Psoas muscle (tissue), 8 donors: Measurements from ENCODE around the gene MAS1. TPM values are rescaled to one million over a fixed set of nuclear protein-coding genes. Genes with fewer than 3 reads are reported as not detected.
A peak's percentile ranks its signal among the peaks of the same experiment; 100 is the strongest.

Experiments
- ATAC-seq, 4 donors: fragments of 200-7000 bp; cut with Tn5 transposase; one replicate each; pipeline ENCODE4 v1.9.1; 2020; ENCODE audit warnings: moderate library complexity in 3 of 4, mild to moderate bottlenecking in 2 of 4
- DNase-seq, 2 donors: peaks; one replicate each; pipeline ENCODE4 v3.0.0-alpha.2; 2020
- H3K27ac ChIP-seq: fragments of 200-600 bp; one replicate; pipeline ENCODE4 v1.8.0; 2022
- H3K27me3 ChIP-seq, 3 donors: fragments of 200-600 bp in 1 of 3; one replicate each; pipeline versions ENCODE4 v1.6.1 to v1.8.0; 2013 to 2022; ENCODE audit warnings: low read length in 2 of 3, mild to moderate bottlenecking in 2 of 3, moderate library complexity in 1 of 3; ENCODE audit not compliant: insufficient read depth in 3 of 3
- H3K36me3 ChIP-seq, 2 donors: fragments of 200-600 bp in 1 of 2; one replicate each; pipeline versions ENCODE4 v1.6.1 to v1.8.0; 2013 to 2022; ENCODE audit warnings: low read depth in 1 of 2, mild to moderate bottlenecking in 1 of 2, moderate library complexity in 1 of 2; ENCODE audit not compliant: insufficient read depth in 1 of 2
- H3K4me1 ChIP-seq: fragments of 200-600 bp; one replicate; pipeline ENCODE4 v1.8.0; 2022
- H3K4me3 ChIP-seq: fragments of 200-600 bp; one replicate; pipeline ENCODE4 v1.8.0; 2022; ENCODE audit warnings: mild to moderate bottlenecking
- H3K9me3 ChIP-seq: fragments of 200-600 bp; one replicate; pipeline ENCODE4 v1.8.0; 2022
- WGBS, 3 donors: extraction: QIAGEN DNeasy Blood & Tissue Kit; methylation state at CpG; one replicate each; pipeline versions ENCODE4 v1.1.6 to v1.1.7; 2013; 5-methylcytosine and 5-hydroxymethylcytosine counted together
- intact Hi-C, 2 donors: fragments of 100-400 bp; cut with DNase I; formaldehyde crosslinking; loops; one replicate each; pipeline versions ENCODE4 v1.11.0 to v1.14.2; 2022
- polyA plus RNA-seq, 3 donors: library from polyadenylated mRNA; stranded (reverse); fragments of 200-250 nt; gene quantifications; one replicate each; pipeline ENCODE4 v1.2.3, GENCODE V29; 2013
- total RNA-seq, 4 donors: library from RNA; stranded (reverse); fragmentation: NEBNext Ultra II Directional in 2 of 4; extraction: Animal tissue kit (Norgen Biotek cat#: 25700) in 2 of 4; gene quantifications; one replicate each; pipeline versions ENCODE4 v1.2.1 to v1.2.4, GENCODE V29; 2021 to 2023
- TF ChIP-seq, protein P1 (sequence below): fragments of 200-600 bp; IDR thresholded peaks from one replicate; pipeline ENCODE4 v1.8.0; 2022; ENCODE audit warnings: antibody characterized with exemption
- donor health status: healthy with polysubstance abuse.
- donor health status: DM: no; HTN: no; CAD: no; lungs with moderate emphysema.
- donor health status: Bipolar disorder and iron deficiency.
- donor health status: healthy.
- donor health status: DM: yes; HTN: yes; CAD: no.
- donor health status: DM: no; HTN: no; CAD: no.
- donor health status: DM: no; HTN: no; CAD: no.
- donor health status: DM: yes; HTN: yes; CAD: no.

The MAS1 gene
- total and polyA plus RNA-seq, 7 donors = not detected

DNA sequence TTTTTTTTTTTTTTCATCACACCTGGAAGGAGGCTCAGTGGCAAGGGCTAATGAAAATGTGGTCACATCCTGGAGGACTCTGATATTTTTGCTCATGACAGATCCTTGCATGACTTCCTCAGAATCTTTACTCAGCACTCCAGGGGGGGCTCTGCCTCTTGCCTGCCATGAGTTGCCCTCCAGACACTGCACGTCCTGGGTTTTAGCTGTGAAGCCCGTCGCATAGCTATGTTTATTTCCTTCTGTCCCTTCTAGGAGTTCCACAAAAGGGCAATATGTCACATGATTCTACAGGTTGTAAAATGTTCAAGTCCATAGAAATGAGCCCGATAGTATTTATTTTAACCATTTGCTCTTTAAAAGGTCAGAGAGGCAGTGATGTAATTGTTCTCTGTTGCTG, 18.2 kb downstream of the MAS1 start:
- H3K27ac ChIP-seq = no peak overlapping the region
- peaks cover 0 to 3% (median 0%) of the 10 kb centered on the region in 3 donors for H3K27me3 ChIP-seq
- H3K36me3 ChIP-seq = no peaks in the 10 kb centered on the region
- H3K9me3 ChIP-seq = no peaks in the 10 kb centered on the region
- H3K4me3 ChIP-seq = no peak overlapping the region
- WGBS, 3 donors = 28 to 35% (median 29%) methylated on average over 4 of the region's 4 CpGs
- H3K4me1 ChIP-seq = no peaks in the 10 kb centered on the region
- TF ChIP-seq, protein P1, sequence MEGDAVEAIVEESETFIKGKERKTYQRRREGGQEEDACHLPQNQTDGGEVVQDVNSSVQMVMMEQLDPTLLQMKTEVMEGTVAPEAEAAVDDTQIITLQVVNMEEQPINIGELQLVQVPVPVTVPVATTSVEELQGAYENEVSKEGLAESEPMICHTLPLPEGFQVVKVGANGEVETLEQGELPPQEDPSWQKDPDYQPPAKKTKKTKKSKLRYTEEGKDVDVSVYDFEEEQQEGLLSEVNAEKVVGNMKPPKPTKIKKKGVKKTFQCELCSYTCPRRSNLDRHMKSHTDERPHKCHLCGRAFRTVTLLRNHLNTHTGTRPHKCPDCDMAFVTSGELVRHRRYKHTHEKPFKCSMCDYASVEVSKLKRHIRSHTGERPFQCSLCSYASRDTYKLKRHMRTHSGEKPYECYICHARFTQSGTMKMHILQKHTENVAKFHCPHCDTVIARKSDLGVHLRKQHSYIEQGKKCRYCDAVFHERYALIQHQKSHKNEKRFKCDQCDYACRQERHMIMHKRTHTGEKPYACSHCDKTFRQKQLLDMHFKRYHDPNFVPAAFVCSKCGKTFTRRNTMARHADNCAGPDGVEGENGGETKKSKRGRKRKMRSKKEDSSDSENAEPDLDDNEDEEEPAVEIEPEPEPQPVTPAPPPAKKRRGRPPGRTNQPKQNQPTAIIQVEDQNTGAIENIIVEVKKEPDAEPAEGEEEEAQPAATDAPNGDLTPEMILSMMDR = no peak
- peak in 1 of 4 donors; percentile 26 for ATAC-seq
- no peak for DNase-seq
- intact Hi-C loops = no loop called here

GRCh38 chr6:159910342-159910741, 19.6 kb downstream of the MAS1 start:
- no peaks in the 10 kb centered on the region for H3K36me3 ChIP-seq
- DNase-seq (no peak), ATAC-seq (no peak)
- WGBS, 3 donors = 89 to 94% (median 91%) methylated on average over 5 of the region's 5 CpGs
- H3K27me3 ChIP-seq = peaks cover 0 to 3% (median 0%) of the 10 kb centered on the region in 3 donors
- TF ChIP-seq, protein P1 = no peak
- H3K9me3 ChIP-seq = no peaks in the 10 kb centered on the region
- no peaks in the 10 kb centered on the region for H3K4me1 ChIP-seq
- intact Hi-C loops = no loop called here
- no peak overlapping the region for H3K27ac ChIP-seq
- H3K4me3 ChIP-seq = no peak overlapping the region

DNA sequence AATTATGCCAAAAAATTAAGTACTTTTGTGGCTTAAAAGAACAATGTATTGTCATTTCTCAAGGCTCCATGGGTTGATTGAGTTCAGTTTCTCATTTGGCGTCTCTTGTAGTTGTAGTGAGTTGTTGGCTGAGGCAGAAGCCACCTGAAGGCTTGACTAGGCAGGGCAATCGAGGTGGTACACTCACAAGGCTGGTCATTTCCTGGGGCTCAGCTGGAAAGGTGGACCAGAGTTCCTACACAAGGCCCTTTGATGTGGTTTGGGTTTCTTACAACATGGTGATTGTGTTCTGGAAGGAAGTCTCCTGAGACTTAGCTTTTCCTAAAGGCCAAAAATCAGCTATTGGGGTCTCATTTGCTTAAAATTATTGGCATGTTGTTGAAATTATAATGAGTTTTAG, 22.6 kb downstream of the MAS1 start:
- no peak overlapping the region for H3K4me3 ChIP-seq
- TF ChIP-seq, protein P1 = no peak
- no peaks in the 10 kb centered on the region for H3K9me3 ChIP-seq
- WGBS, 3 donors = 84 to 90% (median 87%) methylated on average over 2 of the region's 2 CpGs
- H3K36me3 ChIP-seq = no peaks in the 10 kb centered on the region
- H3K27ac ChIP-seq = no peak overlapping the region
- DNase-seq = no peak
- no peaks in the 10 kb centered on the region for H3K4me1 ChIP-seq
- ATAC-seq = no peak
- intact Hi-C loops = no loop called here
- H3K27me3 ChIP-seq = peaks cover 0 to 3% (median 0%) of the 10 kb centered on the region in 3 donors

DNA sequence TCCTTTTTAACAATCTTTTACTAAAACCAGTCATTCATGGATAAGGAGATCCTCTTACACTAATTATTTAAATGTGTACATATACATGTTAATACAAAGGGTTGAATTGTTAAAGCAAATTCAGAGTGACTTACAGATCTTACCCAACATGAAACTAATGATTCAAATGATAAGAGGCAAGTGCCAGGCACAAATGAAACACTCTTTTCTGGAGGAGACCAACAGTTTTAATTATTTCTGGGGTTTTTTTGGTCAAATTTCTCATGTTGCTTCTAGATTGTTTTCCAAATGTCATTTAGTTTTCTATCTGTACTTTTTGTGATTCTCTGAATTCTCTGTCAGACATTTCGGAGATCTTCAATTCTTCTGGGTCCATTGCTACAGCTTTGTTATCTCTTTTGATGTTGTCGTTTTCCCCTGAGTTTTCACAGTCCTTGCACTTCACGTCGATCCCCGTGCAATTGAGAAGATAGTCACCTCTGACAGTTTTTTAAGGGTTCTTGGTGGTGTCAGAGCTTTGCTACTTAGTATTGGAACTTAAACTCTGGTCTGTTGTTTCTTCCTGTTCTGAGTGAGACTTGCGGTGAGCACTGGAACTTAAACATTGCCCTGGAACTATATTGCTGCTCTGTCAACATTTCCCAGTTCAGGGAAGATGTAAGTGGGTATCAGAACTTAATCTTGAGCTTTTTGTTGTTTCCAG, 23.2 kb downstream of the MAS1 start:
- WGBS, 3 donors = 87 to 93% (median 92%) methylated on average over 6 of the region's 6 CpGs
- ATAC-seq = no peak
- TF ChIP-seq, protein P1 = no peak

DNA sequence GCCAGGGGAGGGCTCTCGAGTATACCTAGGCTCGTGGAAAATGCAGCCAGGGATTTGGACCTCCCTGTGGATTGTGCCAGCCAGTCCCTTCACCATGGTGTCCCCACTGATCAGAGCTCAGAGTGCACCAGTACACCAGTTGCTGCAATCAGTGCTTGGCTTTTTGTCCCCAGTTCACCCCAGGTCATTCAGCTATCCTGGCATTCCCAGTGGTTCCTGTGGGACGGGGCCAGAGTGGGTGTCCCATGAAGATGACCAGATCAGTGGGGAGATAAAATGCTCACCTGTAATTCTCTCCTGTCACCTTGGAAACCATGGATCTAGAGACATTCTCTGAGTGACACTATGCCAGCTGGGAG, 23.8 kb downstream of the MAS1 start:
- DNase-seq = no peak
- no peaks in the 10 kb centered on the region for H3K4me1 ChIP-seq
- intact Hi-C loops = no loop called here

More for the DNA sequence above, 23.2 kb downstream of the MAS1 start:
- Histone ChIP-seq H3K4me3 (no peak overlapping the region), H3K27ac (no peak overlapping the region), H3K36me3 (no peaks in the 10 kb centered on the region), H3K9me3 (no peaks in the 10 kb centered on the region), H3K4me1 (no peaks in the 10 kb centered on the region), H3K27me3 (peaks cover 0 to 3% (median 0%) of the 10 kb centered on the region in 3 donors)
- intact Hi-C loops = no loop called here
- no peak for DNase-seq

More for the DNA sequence above, 23.8 kb downstream of the MAS1 start:
- Histone ChIP-seq H3K27me3 (peaks cover 0 to 3% (median 0%) of the 10 kb centered on the region in 3 donors), H3K9me3 (no peaks in the 10 kb centered on the region), H3K27ac (no peak overlapping the region), H3K36me3 (no peaks in the 10 kb centered on the region), H3K4me3 (no peak overlapping the region)
- TF ChIP-seq, protein P1 = no peak
- ATAC-seq = no peak
- 73 to 92% (median 74%) methylated on average over 3 of the region's 3 CpGs for WGBS, 3 donors
